Activated CD8-positive, alpha-beta memory T cell treated with anti-CD3 and anti-CD28 coated beads for 24 hours (primary cell): ENCODE results near the gene CES2.
"Not testable (repeated sequence)": the region's sequence is repeated elsewhere in the genome, so short reads cannot be mapped to it uniquely, and the experiment has no call there.

Source experiments
- DNase-seq: peaks from one replicate; pipeline ENCODE4 v3.0.0-alpha.2; 2020

CES2 gene

GRCh38 chr16:66920299-66920590 is 15.1 kb upstream of the CES2 start:
- no peak for DNase-seq

DNA sequence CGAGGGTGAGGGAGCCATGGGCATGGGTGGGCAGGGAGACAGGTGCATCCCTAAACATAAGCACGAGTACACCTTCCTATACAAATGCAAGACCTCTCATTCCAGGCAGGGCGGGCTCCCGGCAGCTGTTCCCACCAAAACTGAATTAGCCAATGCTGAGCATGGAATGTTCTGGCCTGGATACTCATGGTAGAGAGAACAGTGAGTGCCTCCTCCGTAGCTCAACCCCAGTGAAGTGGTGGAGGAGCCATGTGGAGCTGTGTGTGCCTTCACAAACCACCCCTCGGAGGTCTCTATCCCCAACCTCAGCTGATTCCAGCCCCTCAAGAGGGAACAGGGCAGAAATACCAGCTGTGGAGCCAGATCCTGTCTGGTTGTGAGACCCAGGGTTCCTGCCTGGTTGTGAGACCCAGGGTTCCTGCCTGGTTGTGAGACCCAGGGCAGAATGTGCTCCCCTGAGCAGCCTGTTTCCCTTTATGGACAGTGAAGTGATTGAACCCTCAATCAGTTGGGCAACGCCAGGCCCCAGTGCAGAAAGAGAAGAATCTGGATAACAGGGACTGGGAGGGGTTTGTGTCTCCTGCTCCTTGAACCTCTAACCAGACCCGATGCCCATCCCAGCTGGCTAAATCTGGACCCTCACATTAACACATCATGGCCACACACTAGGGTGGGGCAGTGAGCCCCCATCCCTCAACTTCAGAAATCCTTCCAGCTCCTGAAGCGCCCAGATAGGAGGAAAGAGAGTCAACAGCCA is 14.2 kb upstream of the CES2 start:
- DNase-seq, result no peak

DNA sequence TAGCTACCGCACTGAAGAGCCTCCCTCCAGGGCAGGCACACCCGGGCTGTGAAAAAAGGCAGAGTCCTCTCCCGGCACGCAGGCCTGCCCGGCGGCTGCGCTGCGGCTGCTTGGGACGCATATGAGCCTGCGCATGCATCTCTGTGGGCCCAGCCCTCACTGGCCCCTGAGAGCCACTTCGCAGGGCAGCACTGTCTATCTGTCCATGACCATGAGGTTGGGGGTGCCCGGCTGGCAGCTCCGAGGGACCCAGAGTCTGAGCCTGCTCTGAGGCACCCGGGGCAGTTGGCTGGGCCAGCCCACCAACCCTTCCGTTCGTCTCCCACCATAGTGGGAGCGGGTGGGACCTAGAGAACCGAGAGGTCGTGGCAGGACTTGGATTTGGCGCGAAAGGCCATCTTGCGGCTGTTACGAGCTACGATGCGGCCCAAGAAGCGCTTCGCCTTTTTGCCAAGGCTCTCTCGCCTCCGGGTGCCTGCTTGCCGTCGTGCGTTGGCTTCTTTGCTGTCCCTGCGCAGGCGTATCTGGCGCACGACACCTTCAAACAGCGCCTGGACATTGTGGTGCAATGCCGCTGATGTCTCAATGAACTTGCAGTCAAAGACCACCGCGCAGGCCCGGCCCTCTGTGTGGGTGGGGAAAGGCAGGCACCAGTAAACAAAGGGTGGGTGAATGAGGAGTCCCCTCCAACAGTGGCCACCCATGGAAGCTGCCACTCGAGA is 13.4 kb upstream of the CES2 start:
- DNase-seq, result no peak

DNA sequence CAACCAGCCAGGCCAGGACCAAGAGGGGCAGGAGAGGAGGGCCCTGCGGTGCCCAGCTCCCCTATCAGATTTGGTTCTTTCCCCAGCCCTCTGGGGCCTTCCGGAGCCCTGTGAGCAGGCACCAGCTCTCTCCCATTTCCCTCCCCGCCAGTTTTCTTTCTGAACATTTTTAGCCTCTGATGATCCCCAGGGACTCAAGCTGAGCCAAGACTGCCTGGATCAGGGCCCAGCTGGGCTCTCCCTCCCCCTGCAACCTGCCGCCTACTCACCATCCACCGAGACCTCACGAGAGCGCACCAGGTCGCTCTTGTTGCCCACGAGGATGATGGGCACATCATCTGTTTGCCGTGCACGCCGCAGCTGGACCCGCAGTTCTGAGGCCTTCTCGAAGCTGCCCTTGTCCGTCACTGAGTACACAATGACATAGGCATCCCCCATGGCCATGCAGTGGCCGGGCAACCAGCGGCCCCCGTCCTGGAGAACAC is 12.0 kb upstream of the CES2 start:
- no peak for DNase-seq

DNA sequence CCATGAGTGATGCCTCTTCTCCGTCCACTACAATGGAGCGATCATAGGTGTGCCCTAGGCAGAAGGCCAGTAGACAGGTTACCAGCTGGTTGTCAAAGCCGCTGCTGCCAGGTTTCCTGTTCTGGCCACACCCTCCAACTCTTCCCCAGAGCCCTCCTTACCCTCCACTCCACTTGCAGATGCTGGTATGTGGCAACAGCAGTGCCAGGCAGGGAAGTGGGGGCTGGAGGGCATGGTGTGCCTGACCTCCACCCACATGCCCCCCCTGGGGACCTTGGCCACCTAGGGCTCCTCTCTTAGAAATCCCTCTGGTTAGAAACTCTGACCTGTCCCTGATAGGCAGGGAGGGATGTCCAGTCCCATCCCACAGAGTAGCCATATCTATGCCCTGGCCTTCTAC is 11.4 kb upstream of the CES2 start:
- DNase-seq, result no peak

GRCh38 chr16:66924527-66925321 is 10.6 kb upstream of the CES2 start:
- peak; percentile 76 for DNase-seq

GRCh38 chr16:66925322-66925840 is 9.9 kb upstream of the CES2 start, which contains the start of gene RRAD:
RRAD (minus strand) TSS chr16:66925535; CDS start chr16:66925179, 356 bp downstream.
- no peak for DNase-seq

GRCh38 chr16:66926171-66926947 is 9.0 kb upstream of the CES2 start:
- DNase-seq, result no peak

DNA sequence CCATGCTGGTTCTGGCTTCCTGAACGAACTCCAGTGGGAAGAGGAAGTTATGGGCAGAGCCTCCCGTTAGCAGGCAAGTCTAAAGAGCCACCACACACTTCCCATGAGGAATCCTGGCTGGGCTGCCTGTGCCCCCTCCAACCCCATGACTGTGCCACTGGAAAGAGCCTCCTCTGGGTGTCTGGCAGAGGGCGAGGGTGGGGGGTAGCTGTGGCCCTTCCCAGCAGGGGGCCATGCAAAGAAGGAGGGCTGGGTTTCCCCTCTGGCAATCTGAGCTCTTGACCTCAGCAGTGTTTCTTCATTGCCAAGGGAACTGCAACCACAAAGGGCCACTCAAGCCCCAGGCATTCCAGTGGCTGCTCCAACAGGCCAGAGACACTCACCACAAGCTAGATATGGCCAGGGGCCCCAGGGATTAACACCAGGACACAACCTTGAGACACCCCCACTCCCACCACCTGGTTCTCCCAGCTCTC is 8.3 kb upstream of the CES2 start:
- DNase-seq, result no peak

DNA sequence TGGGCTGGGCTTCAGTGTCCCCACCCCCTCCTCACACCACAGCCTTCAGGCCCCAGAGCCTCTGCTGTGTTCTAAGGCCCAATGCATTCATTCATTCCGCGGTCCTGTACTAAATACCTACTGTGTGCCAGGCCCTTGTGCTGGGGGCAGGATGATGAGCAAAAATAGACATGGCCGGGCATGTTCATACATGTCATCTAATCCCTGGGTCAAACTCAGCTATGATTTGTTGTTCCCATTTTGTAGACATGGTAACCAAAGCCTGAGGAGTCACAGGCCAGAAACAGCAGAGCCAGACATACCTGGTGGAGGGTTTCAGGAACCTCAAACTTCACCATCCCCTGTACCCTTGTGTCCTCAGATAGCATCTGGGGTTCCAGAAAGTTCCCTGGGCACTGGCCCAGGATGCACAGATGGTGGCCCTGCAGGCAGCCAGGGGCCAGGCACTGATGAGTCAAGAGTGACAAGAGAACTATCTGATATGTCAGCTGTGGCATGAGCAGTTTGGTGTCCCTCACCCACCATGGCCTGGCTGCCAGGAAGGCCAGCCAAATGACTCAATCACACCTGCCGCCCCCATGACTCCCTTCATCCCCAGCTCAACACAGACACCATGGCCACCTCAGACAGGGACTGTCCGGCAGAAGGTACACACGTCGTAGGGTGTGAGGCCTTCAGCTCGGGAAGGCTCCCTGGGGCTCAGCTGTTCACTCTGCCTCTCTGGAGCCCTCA is 7.2 kb upstream of the CES2 start:
- no peak for DNase-seq

DNA sequence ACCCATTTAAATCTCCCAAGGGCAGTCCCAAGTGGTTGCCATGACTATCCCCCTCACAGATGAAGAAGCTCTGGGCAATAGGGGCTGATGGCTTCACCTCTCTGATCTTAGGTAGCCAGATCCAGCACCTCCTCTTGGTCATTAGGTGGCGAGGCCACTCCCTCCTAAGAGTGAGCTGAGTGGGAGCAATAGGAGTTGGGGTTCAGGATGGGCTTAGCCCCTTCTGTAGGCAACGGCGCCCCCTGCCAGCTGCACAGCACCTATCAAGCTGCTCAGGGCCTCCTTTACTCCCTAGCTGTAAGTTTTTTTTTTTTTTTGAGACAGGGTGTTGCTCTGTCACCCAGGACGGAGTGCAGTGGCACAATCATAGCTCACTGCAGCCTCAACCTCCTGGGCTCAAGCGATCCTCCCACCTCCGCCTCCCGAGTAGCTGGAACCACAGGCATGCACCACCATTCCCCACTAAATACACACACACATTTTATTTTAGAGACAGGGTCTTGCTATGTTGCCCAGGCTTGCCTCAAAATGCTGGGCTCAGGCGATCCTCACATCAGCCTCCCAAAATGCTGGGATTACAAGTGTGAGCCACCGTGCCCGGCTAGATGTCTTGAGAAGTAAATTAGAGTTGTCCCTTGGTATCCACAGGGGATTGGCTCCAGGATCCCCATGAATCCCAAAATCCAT is 6.5 kb upstream of the CES2 start:
- no peak for DNase-seq

DNA sequence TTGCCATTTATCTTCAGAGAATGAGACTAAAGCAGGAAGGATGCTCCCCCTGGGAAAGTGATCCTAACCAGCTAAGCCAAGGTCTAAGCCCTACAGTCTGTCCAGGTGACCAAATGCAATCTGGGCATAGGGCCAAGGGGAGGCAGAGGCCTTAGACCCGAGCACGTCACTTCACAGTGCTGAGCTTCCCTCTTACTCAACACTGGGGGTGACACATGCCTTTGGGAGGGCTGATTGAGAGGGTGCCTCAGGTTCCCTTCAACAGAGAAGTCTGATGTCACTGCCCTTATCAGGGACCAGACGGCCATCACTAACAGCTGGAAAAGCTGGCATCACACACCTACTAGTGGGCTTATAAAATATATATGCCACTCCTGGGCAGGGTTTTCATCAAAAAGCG is 5.1 kb upstream of the CES2 start:
- no peak for DNase-seq

DNA sequence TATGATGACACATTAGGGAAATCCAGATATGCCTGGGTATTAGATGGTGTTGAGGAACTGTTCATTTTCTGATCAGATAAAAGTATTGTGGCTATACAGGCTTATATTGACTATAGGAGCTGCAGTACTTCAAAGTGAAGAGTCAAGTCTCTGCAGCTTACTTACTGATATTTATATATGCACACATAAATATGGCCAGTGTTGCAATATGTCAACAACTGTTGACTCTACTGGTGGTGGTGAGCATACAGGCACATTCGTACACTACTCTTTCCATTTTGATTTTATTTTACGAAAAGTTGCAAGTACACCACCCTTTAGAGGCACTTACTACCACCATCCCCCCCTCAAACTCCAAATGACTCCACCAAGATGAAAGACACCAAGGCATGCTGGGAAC is 3.7 kb upstream of the CES2 start:
- DNase-seq, result no peak

- DNase-seq, result no peak
These were observed 3.2 kb upstream of the CES2 start for GRCh38 chr16:66932076-66932475.

DNA sequence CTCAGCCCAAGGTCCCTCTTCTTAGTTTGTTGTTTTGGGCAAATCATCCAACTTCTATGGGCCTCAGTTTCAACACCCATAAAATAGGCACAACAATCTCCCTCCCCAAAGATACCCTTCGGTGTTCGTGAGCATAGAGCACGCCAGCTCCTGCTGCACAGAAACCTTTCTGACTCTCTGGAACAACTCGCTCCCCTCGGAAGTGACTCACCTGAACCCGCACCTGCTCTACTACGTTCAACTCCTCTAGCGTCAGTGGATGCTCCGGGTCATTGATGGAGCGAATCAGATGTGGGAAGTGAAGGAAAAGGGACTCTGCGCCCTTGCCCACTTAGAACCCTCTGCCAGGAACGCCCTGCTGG is 1.6 kb upstream of the CES2 start:
- no peak for DNase-seq

GRCh38 chr16:66934138-66934838 is 1.0 kb upstream of the CES2 start, which contains the start of gene CIAO2B:
CIAO2B (minus strand) TSS chr16:66934402; CDS start chr16:66934364, 38 bp downstream.
- peak; percentile 95 for DNase-seq

DNA sequence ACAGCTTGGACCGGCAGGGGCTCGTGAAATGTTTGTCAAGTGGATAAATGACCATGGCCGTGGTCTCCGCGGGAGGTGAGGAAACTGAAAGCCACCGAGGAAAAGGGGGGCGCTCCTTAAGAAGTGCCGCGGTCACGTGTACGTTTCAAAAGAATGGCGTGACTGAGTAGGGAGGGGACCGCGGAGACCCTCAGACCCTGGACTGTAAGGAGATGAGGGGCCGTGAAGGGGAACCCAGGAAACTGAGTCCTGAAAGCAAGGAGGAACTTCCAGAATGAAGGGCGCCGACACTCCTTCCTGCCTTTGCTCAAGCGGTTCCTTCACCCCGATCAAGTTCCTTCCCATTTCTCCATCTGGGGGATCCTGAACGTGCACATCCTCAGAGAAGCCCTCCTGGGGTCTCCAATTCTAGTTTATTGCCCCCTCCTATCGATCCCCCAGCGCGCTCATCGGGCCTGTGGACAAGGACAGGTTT is 440 bp upstream of the CES2 start:
- not testable (repeated sequence) for DNase-seq

DNA sequence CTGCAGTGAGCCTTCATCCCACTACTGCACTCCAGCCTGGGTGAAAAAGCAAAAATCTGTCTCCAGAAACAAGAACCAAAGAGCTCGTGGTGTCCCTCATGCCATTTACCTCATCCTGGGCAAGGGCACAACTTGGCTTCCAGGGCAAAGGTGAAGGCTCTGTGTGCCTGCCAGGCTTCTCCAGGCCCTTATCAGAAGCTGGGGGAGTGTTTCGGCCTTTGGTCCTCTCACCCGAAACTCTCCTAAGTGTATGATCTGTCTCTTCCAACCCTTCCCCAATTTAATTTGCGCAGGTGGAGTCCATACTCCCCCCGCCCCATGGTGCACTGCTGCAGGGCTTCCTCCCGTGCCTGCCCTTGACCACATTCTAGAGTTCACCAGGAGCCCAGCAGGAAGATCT is 1.1 kb downstream of the CES2 start:
- no peak for DNase-seq

GRCh38 chr16:66936889-66937554 is 1.7 kb downstream of the CES2 start:
- no peak for DNase-seq
